Measurements from ENCODE around the gene CCDC92. TPM values are rescaled to one million over a fixed set of nuclear protein-coding genes. Genes with fewer than 3 reads are reported as not detected.

CCDC92 gene
- polyA plus RNA-seq, 2 of the 4 experiments (the other 2 are of a cell fraction) = 27.2 to 27.5 TPM

DNA sequence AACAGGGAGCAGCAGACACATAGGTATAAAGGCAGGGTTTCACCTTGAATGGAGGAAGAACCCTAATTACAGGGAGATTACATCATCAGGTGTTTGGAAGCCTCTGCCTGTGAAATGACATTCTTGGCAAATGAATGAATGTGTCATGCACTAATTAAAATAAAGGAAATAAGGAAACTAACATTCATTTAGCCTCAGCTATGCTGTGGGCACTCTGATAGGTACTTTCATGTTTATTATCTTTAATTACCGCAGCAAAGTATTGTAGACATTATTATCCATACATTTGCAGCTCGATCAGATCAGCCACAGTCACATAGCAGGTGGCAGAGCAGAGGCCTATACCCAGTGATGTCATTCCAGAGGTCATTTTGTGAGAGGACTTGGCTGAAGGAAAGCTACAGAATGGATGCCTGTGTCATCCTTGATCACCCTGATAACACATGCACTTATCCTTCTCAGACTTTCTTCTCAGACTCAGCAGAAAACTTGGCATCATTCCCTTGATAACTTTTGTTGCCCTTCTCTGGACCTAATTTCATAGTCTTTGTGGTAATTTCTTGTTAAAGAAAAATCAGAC is 18.8 kb upstream of the CCDC92 start:
- Histone ChIP-seq H3K4me2 (no peak overlapping the region), H3K4me1 (peaks cover 10% of the 10 kb centered on the region; the same call in 1 of the 3 replicates), H3K4me3 (no peak overlapping the region), H3K27ac (no peak overlapping the region; a peak in 1 of 6 replicates), H3K9me3 (no peaks in the 10 kb centered on the region)
- 95% methylated on average over 2 of the region's 2 CpGs for WGBS (ENCODE audit: missing lambda C conversion rate)
- ChIA-PET CTCF (no interaction called here), POLR2A (no interaction called here)
- FAIRE-seq (no peak), DNase-seq (ENCODE audit: low read depth in 1 of 2, low spot score in 1 of 2) (no peak), ATAC-seq (no peak)
- TF ChIP-seq BHLHE40 (IDR thresholded peaks at IDR 0.05; ENCODE audit: low read depth, low read length) (no peak), RNF2 (IDR thresholded peaks at IDR 0.05; ENCODE audit: borderline replicate concordance, low read depth) (no peak), PHF8 (IDR thresholded peaks at IDR 0.05; ENCODE audit: borderline replicate concordance, low read depth) (no peak), HOXB5 (CRISPR knock-in tag; IDR thresholded peaks at IDR 0.05) (no peak)
- TF ChIP-seq, protein P1, sequence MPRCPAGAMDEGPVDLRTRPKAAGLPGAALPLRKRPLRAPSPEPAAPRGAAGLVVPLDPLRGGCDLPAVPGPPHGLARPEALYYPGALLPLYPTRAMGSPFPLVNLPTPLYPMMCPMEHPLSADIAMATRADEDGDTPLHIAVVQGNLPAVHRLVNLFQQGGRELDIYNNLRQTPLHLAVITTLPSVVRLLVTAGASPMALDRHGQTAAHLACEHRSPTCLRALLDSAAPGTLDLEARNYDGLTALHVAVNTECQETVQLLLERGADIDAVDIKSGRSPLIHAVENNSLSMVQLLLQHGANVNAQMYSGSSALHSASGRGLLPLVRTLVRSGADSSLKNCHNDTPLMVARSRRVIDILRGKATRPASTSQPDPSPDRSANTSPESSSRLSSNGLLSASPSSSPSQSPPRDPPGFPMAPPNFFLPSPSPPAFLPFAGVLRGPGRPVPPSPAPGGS (IDR thresholded peaks at IDR 0.05) = no peak

DNA sequence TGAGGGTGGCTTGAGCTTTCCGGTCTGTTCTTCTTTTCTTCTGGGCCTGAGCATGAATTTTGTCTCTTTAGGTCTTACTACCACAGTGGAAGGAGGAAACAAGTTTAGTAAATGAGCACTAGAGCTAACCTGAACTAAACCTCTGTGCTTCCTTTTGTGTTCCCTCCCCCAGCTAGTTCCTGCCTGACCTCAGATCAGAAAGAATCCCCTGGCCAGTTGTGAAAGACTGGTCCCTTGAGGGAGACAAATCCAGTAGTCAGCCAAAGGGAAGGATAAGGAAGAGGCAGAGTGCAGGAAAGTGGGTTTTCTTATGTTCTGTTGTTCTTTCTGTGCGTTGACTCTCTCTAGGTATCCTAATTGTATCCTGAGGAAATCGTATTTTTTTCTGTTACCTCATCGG is 17.9 kb upstream of the CCDC92 start:
- H3K4me3 ChIP-seq = no peak overlapping the region
- WGBS (ENCODE audit: missing lambda C conversion rate) = 89% methylated on average over 4 of the region's 4 CpGs
- peaks cover 10% of the 10 kb centered on the region; the same call in 1 of the 3 replicates for H3K4me1 ChIP-seq
- H3K4me2 ChIP-seq = no peak overlapping the region
- no peak for ATAC-seq
- H3K9me3 ChIP-seq = no peaks in the 10 kb centered on the region
- no peak for DNase-seq (ENCODE audit: low read depth in 1 of 2, low spot score in 1 of 2)
- no peak for FAIRE-seq
- ChIA-PET POLR2A (no interaction called here), CTCF (no interaction called here)
- TF ChIP-seq CHD4 (IDR thresholded peaks at IDR 0.05; ENCODE audit: borderline replicate concordance) (no peak), PHF8 (IDR thresholded peaks at IDR 0.05; ENCODE audit: borderline replicate concordance, low read depth) (no peak)
- H3K27ac ChIP-seq = no peak overlapping the region

DNA sequence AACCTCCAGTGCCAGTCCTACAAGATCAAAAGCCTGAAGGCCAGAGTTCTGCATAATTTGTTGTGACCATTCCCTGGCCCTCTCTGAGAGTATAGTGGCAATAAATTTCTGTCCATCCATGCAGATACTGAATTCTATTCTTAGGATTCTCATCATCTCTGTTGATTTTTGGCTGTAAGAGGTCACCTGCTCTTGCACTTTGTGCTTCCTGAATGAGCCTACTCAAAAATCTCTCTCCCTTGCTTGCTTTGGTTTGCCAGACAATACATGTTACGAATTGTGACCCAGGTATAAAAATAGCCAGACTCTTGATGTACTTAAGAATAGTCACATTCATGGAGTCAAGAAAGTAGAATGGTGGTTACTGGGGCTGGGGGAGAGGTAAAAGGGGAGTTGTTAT is 17.1 kb upstream of the CCDC92 start:
- Histone ChIP-seq H3K4me2 (no peak overlapping the region), H3K4me3 (no peak overlapping the region), H3K27ac (no peak overlapping the region), H3K4me1 (peaks cover 10% of the 10 kb centered on the region; the same call in 1 of the 3 replicates), H3K9me3 (no peaks in the 10 kb centered on the region)
- POLR2A ChIA-PET = no interaction called here
- ATAC-seq = no peak
- no peak for DNase-seq (ENCODE audit: low read depth in 1 of 2, low spot score in 1 of 2)
- CTCF ChIA-PET = no interaction called here
- TF ChIP-seq MYC (IDR thresholded peaks at IDR 0.05; ENCODE audit: borderline replicate concordance, low read length) = no peak
- no peak for TF ChIP-seq HDAC2 (IDR thresholded peaks at IDR 0.05)
- no peak for TF ChIP-seq CHD4 (IDR thresholded peaks at IDR 0.05; ENCODE audit: borderline replicate concordance)
- TF ChIP-seq, protein P2, sequence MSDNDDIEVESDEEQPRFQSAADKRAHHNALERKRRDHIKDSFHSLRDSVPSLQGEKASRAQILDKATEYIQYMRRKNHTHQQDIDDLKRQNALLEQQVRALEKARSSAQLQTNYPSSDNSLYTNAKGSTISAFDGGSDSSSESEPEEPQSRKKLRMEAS (IDR thresholded peaks at IDR 0.05) = no peak
- TF ChIP-seq SMC3 (IDR thresholded peaks at IDR 0.05) = no peak
- TF ChIP-seq, protein P3, sequence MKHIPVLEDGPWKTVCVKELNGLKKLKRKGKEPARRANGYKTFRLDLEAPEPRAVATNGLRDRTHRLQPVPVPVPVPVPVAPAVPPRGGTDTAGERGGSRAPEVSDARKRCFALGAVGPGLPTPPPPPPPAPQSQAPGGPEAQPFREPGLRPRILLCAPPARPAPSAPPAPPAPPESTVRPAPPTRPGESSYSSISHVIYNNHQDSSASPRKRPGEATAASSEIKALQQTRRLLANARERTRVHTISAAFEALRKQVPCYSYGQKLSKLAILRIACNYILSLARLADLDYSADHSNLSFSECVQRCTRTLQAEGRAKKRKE (CRISPR knock-in tag; IDR thresholded peaks at IDR 0.05; ENCODE audit: low read depth) = no peak
- TF ChIP-seq, protein P4, sequence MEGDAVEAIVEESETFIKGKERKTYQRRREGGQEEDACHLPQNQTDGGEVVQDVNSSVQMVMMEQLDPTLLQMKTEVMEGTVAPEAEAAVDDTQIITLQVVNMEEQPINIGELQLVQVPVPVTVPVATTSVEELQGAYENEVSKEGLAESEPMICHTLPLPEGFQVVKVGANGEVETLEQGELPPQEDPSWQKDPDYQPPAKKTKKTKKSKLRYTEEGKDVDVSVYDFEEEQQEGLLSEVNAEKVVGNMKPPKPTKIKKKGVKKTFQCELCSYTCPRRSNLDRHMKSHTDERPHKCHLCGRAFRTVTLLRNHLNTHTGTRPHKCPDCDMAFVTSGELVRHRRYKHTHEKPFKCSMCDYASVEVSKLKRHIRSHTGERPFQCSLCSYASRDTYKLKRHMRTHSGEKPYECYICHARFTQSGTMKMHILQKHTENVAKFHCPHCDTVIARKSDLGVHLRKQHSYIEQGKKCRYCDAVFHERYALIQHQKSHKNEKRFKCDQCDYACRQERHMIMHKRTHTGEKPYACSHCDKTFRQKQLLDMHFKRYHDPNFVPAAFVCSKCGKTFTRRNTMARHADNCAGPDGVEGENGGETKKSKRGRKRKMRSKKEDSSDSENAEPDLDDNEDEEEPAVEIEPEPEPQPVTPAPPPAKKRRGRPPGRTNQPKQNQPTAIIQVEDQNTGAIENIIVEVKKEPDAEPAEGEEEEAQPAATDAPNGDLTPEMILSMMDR (IDR thresholded peaks at IDR 0.05) = no peak
- no peak for TF ChIP-seq HOXA7 (CRISPR knock-in tag; IDR thresholded peaks at IDR 0.05)
- FAIRE-seq = no peak
- 94% methylated on average over 1 of the region's 1 CpG for WGBS (ENCODE audit: missing lambda C conversion rate)

DNA sequence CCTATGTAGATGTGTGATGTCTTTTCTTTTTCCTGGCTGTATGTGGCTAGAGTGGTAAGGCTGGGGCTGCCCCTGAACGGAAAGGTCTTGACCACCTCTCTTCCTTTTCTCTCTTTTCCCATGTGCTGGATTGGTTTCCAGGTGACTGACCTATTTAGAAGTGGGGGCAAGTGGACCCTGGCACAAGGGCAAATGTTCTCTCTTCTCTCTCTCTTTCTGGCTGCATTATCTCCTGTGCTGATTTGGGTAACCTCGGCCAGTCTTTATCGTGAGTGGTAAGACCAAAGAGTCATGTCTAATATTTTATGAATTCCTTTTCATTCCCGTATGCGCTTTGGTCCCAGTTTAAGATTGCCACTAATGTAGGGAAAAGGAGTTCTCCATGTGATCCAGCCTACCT is 16.5 kb upstream of the CCDC92 start:
- no peak for DNase-seq (ENCODE audit: low read depth in 1 of 2, low spot score in 1 of 2)
- no peak overlapping the region for H3K4me2 ChIP-seq
- CTCF ChIA-PET = no interaction called here
- no peaks in the 10 kb centered on the region for H3K9me3 ChIP-seq
- no peak overlapping the region for H3K4me3 ChIP-seq
- 93% methylated on average over 5 of the region's 5 CpGs for WGBS (ENCODE audit: missing lambda C conversion rate)
- no peak for FAIRE-seq
- H3K27ac ChIP-seq = no peak overlapping the region
- ATAC-seq = no peak
- H3K4me1 ChIP-seq = peaks cover 10% of the 10 kb centered on the region; the same call in 1 of the 3 replicates
- POLR2A ChIA-PET = no interaction called here
- TF ChIP-seq, protein P5, sequence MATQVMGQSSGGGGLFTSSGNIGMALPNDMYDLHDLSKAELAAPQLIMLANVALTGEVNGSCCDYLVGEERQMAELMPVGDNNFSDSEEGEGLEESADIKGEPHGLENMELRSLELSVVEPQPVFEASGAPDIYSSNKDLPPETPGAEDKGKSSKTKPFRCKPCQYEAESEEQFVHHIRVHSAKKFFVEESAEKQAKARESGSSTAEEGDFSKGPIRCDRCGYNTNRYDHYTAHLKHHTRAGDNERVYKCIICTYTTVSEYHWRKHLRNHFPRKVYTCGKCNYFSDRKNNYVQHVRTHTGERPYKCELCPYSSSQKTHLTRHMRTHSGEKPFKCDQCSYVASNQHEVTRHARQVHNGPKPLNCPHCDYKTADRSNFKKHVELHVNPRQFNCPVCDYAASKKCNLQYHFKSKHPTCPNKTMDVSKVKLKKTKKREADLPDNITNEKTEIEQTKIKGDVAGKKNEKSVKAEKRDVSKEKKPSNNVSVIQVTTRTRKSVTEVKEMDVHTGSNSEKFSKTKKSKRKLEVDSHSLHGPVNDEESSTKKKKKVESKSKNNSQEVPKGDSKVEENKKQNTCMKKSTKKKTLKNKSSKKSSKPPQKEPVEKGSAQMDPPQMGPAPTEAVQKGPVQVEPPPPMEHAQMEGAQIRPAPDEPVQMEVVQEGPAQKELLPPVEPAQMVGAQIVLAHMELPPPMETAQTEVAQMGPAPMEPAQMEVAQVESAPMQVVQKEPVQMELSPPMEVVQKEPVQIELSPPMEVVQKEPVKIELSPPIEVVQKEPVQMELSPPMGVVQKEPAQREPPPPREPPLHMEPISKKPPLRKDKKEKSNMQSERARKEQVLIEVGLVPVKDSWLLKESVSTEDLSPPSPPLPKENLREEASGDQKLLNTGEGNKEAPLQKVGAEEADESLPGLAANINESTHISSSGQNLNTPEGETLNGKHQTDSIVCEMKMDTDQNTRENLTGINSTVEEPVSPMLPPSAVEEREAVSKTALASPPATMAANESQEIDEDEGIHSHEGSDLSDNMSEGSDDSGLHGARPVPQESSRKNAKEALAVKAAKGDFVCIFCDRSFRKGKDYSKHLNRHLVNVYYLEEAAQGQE (IDR thresholded peaks at IDR 0.05) = no peak
- TF ChIP-seq MYC (IDR thresholded peaks at IDR 0.05; ENCODE audit: borderline replicate concordance, low read length) (no peak), RCOR1 (IDR thresholded peaks at IDR 0.05; ENCODE audit: low read depth, low read length) (no peak), JUN (IDR thresholded peaks at IDR 0.05) (no peak)
- TF ChIP-seq, protein P4 (IDR thresholded peaks at IDR 0.05) = no peak
- TF ChIP-seq, protein P6, sequence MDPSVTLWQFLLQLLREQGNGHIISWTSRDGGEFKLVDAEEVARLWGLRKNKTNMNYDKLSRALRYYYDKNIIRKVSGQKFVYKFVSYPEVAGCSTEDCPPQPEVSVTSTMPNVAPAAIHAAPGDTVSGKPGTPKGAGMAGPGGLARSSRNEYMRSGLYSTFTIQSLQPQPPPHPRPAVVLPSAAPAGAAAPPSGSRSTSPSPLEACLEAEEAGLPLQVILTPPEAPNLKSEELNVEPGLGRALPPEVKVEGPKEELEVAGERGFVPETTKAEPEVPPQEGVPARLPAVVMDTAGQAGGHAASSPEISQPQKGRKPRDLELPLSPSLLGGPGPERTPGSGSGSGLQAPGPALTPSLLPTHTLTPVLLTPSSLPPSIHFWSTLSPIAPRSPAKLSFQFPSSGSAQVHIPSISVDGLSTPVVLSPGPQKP (IDR thresholded peaks at IDR 0.05; ENCODE audit: low read depth, low read length) = no peak

Data from A549 (cell line).